ENCODE data around the gene SPRYD3.

SPRYD3 gene

GRCh38 chr12:53062011-53062961 is 16.9 kb downstream of the SPRYD3 start:
- DNase-seq (ENCODE audit: low spot score): no peak

- no peak for DNase-seq (ENCODE audit: low spot score)
Measured at GRCh38 chr12:53061404-53062010, 17.7 kb downstream of the SPRYD3 start.

GRCh38 chr12:53060721-53061276 is 18.4 kb downstream of the SPRYD3 start:
- DNase-seq (ENCODE audit: low spot score): no peak

GRCh38 chr12:53060064-53060720 is 19.0 kb downstream of the SPRYD3 start:
- DNase-seq (ENCODE audit: low spot score): no peak

GRCh38 chr12:53059434-53060063 is 19.6 kb downstream of the SPRYD3 start:
- DNase-seq (ENCODE audit: low spot score): no peak

GRCh38 chr12:53058674-53059433 is 20.3 kb downstream of the SPRYD3 start:
- no peak for DNase-seq (ENCODE audit: low spot score)

- DNase-seq (ENCODE audit: low spot score): no peak
Measured at GRCh38 chr12:53057816-53058500, 21.2 kb downstream of the SPRYD3 start.

- DNase-seq (ENCODE audit: low spot score): no peak
Measured at GRCh38 chr12:53056901-53057300, 22.3 kb downstream of the SPRYD3 start.

- no peak for DNase-seq (ENCODE audit: low spot score)
Measured at GRCh38 chr12:53056296-53056695, 22.9 kb downstream of the SPRYD3 start.

- DNase-seq (ENCODE audit: low spot score): no peak
Measured at GRCh38 chr12:53055471-53056266, 23.5 kb downstream of the SPRYD3 start.

- peak; percentile 70 for DNase-seq (ENCODE audit: low spot score)
Measured at GRCh38 chr12:53054112-53054878, 24.9 kb downstream of the SPRYD3 start.

- DNase-seq (ENCODE audit: low spot score): no peak
Measured at GRCh38 chr12:53053218-53054111, 25.7 kb downstream of the SPRYD3 start.

- DNase-seq (ENCODE audit: low spot score): no peak
Measured at GRCh38 chr12:53052419-53053217, 26.6 kb downstream of the SPRYD3 start.

- DNase-seq (ENCODE audit: low spot score): no peak
Measured at GRCh38 chr12:53051881-53052412, 27.2 kb downstream of the SPRYD3 start.

- DNase-seq (ENCODE audit: low spot score): no peak
Measured at GRCh38 chr12:53051058-53051880, 27.9 kb downstream of the SPRYD3 start.

Data from kidney capillary endothelial cell (primary cell).